Measurements from ENCODE around the gene RSRC1.
"Not testable (repeated sequence)": the region's sequence is repeated elsewhere in the genome, so short reads cannot be mapped to it uniquely, and the experiment has no call there.

The RSRC1 gene

GRCh38 chr3:158101335-158102241 lies 8.3 kb upstream of the RSRC1 start:
- no peak for DNase-seq

- DNase-seq: no peak
Observed at GRCh38 chr3:158102242-158103080, 7.4 kb upstream of the RSRC1 start.

- DNase-seq: no peak
Observed at GRCh38 chr3:158103081-158103886, 6.6 kb upstream of the RSRC1 start.

- DNase-seq: no peak
Observed at GRCh38 chr3:158103887-158104327, 6.0 kb upstream of the RSRC1 start.

GRCh38 chr3:158104431-158104921 lies 5.4 kb upstream of the RSRC1 start:
- DNase-seq: no peak

GRCh38 chr3:158105119-158105709 lies 4.7 kb upstream of the RSRC1 start:
- no peak for DNase-seq

GRCh38 chr3:158105710-158106253 lies 4.1 kb upstream of the RSRC1 start:
- peak; percentile 25 for DNase-seq

GRCh38 chr3:158106766-158107471 lies 3.0 kb upstream of the RSRC1 start:
- DNase-seq: peak; percentile 24

GRCh38 chr3:158107605-158108444 lies 2.1 kb upstream of the RSRC1 start:
- peak; percentile 39 for DNase-seq

GRCh38 chr3:158108445-158108985 lies 1.4 kb upstream of the RSRC1 start:
- DNase-seq: no peak

- DNase-seq: no peak
Observed at GRCh38 chr3:158109295-158109803, 540 bp upstream of the RSRC1 start.

GRCh38 chr3:158110658-158111018 lies 749 bp downstream of the RSRC1 start:
- DNase-seq: peak; percentile 69

- DNase-seq: no peak
Observed at GRCh38 chr3:158111861-158112260, 2.0 kb downstream of the RSRC1 start.

- DNase-seq: not testable (repeated sequence)
Observed at GRCh38 chr3:158113595-158113994, 3.7 kb downstream of the RSRC1 start.

GRCh38 chr3:158120330-158120729 lies 10.4 kb downstream of the RSRC1 start:
- DNase-seq: no peak

GRCh38 chr3:158121295-158121694 lies 11.4 kb downstream of the RSRC1 start:
- no peak for DNase-seq

GRCh38 chr3:158122721-158123120 lies 12.8 kb downstream of the RSRC1 start:
- DNase-seq: not testable (repeated sequence)

GRCh38 chr3:158127250-158128219 lies 17.6 kb downstream of the RSRC1 start:
- peak; percentile 60 for DNase-seq

- DNase-seq: no peak
Observed at GRCh38 chr3:158128755-158129154, 18.9 kb downstream of the RSRC1 start.
